Neural progenitor cell (in vitro differentiated cells): ENCODE data around the gene PIGN.

Experiments
- CTCF ChIP-seq: fragments of 200-600 bp; sonication (generic); IDR thresholded peaks from 2 replicates; pipeline ENCODE4 v1.5.1; 2017; ENCODE audit warnings: antibody characterized with exemption, mild to moderate bottlenecking
- EZH2 ChIP-seq: fragments of 200-600 bp; sonication (generic); IDR thresholded peaks from 2 replicates; pipeline ENCODE4 v1.6.1; 2017; ENCODE audit warnings: antibody characterized with exemption, mild to moderate bottlenecking, moderate library complexity
- EZH2phosphoT487 ChIP-seq: fragments of 200-600 bp; sonication (generic); IDR thresholded peaks from 2 replicates; pipeline ENCODE4 v1.6.1; 2017; ENCODE audit warnings: antibody characterized with exemption

GRCh38 chr18:62081248-62081647, 105.6 kb downstream of the PIGN start:
- TF ChIP-seq CTCF, result no peak
- TF ChIP-seq EZH2, result no peak
- TF ChIP-seq EZH2phosphoT487, result no peak
